Neural progenitor cell (in vitro differentiated cells): ENCODE data around the gene CHMP4B. TPM values are rescaled to one million over a fixed set of nuclear protein-coding genes. Genes with fewer than 3 reads are reported as not detected.

Source experiments
- DNase-seq: peaks from one replicate; pipeline ENCODE4 v3.0.0-alpha.2; 2016; ENCODE audit warnings: low spot score
- H2AFZ ChIP-seq: fragments of 200-600 bp; sonication (generic); replicated peaks from 2 replicates; pipeline ENCODE4 v1.6.1; 2016; ENCODE audit warnings: antibody characterized with exemption
- H3F3A ChIP-seq: fragments of 200-600 bp; sonication (generic); 2 replicates; pipeline ENCODE4 v1.6.1; 2016; ENCODE audit warnings: antibody characterized with exemption, low read depth
- H3K27ac ChIP-seq: fragments of 200-600 bp; sonication (generic); 2 replicates; pipeline ENCODE4 v1.5.1; 2016; ENCODE audit warnings: mild to moderate bottlenecking
- H3K27me3 ChIP-seq: fragments of 200-600 bp; sonication (generic); 2 replicates; pipeline ENCODE4 v1.6.1; 2016; ENCODE audit warnings: mild to moderate bottlenecking, moderate library complexity
- H3K36me3 ChIP-seq: fragments of 200-600 bp; sonication (generic); 2 replicates; pipeline ENCODE4 v1.5.1; 2016
- H3K4me1 ChIP-seq: fragments of 200-600 bp; sonication (generic); 2 replicates; pipeline ENCODE4 v1.6.1; 2016; ENCODE audit warnings: mixed run types
- H3K4me2 ChIP-seq: fragments of 200-600 bp; sonication (generic); 2 replicates; pipeline ENCODE4 v1.6.1; 2016
- H3K4me3 ChIP-seq: fragments of 200-600 bp; sonication (generic); 2 replicates; pipeline ENCODE4 v1.5.1; 2016
- H3K79me2 ChIP-seq: fragments of 200-600 bp; sonication (generic); 2 replicates; pipeline ENCODE4 v1.6.1; 2016; ENCODE audit warnings: low read depth
- H3K9ac ChIP-seq: fragments of 200-600 bp; sonication (generic); 2 replicates; pipeline ENCODE4 v1.6.1; 2016
- H3K9me3 ChIP-seq: fragments of 200-600 bp; sonication (generic); 2 replicates; pipeline ENCODE4 v1.5.1; 2016; ENCODE audit warnings: low read depth
- H4K20me1 ChIP-seq: fragments of 200-600 bp; sonication (generic); 2 replicates; pipeline ENCODE4 v1.6.1; 2016; ENCODE audit warnings: low read depth
- H3K27ac Mint-ChIP-seq: 3 replicates; pipeline ENCODE4 v1.8.0; 2021; ENCODE audit warnings: mixed read lengths
- H3K27me3 Mint-ChIP-seq: 2 replicates; pipeline ENCODE4 v1.8.0; 2022; ENCODE audit warnings: low read depth, mild to moderate bottlenecking, inconsistent platforms, moderate library complexity, mixed read lengths; ENCODE audit not compliant: insufficient read depth
- H3K36me3 Mint-ChIP-seq: 3 replicates; pipeline ENCODE4 v1.8.0; 2021; ENCODE audit warnings: mixed read lengths
- H3K4me1 Mint-ChIP-seq: 3 replicates; pipeline ENCODE4 v1.8.0; 2021; ENCODE audit warnings: mixed read lengths
- H3K4me3 Mint-ChIP-seq: 3 replicates; pipeline ENCODE4 v1.8.0; 2021; ENCODE audit warnings: mild to moderate bottlenecking, moderate library complexity, mixed read lengths
- H3K9me3 Mint-ChIP-seq: 3 replicates; pipeline ENCODE4 v1.8.0; 2020; ENCODE audit warnings: mixed read lengths
- CTCF ChIP-seq: fragments of 200-600 bp; sonication (generic); IDR thresholded peaks from 2 replicates; pipeline ENCODE4 v1.5.1; 2017; ENCODE audit warnings: antibody characterized with exemption, mild to moderate bottlenecking
- EZH2 ChIP-seq: fragments of 200-600 bp; sonication (generic); IDR thresholded peaks from 2 replicates; pipeline ENCODE4 v1.6.1; 2017; ENCODE audit warnings: antibody characterized with exemption, mild to moderate bottlenecking, moderate library complexity
- EZH2phosphoT487 ChIP-seq: fragments of 200-600 bp; sonication (generic); IDR thresholded peaks from 2 replicates; pipeline ENCODE4 v1.6.1; 2017; ENCODE audit warnings: antibody characterized with exemption
- total RNA-seq: library from RNA; depleted of rRNA; stranded (reverse); fragments of >200 nt; gene quantifications from 2 replicates; pipeline ENCODE4 v1.2.3, GENCODE V29; 2015; ENCODE audit warnings: low replicate concordance

Gene CHMP4B
- total RNA-seq, 1 donor from 2014 or later, result 40.7 TPM

- Histone ChIP-seq H2AFZ (no peak overlapping the region), H3K9me3 (no peaks in the 10 kb centered on the region), H3K4me3 (no peak overlapping the region), H3K9ac (no peak overlapping the region), H4K20me1 (no peaks in the 10 kb centered on the region), H3K27me3 (no peaks in the 10 kb centered on the region), H3K79me2 (no peaks in the 10 kb centered on the region), H3F3A (no peaks in the 10 kb centered on the region), H3K27ac (no peak overlapping the region), H3K4me1 (no peaks in the 10 kb centered on the region), H3K36me3 (no peaks in the 10 kb centered on the region), H3K4me2 (no peak overlapping the region)
- no peak for DNase-seq
- no peak overlapping the region for H3K27ac Mint-ChIP-seq
- no peaks in the 10 kb centered on the region for H3K4me1 Mint-ChIP-seq
- H3K4me3 Mint-ChIP-seq, result no peak overlapping the region
- peaks cover 2% of the 10 kb centered on the region for H3K27me3 Mint-ChIP-seq
- TF ChIP-seq EZH2 (no peak), CTCF (no peak), EZH2phosphoT487 (no peak)
- no peaks in the 10 kb centered on the region for H3K36me3 Mint-ChIP-seq
- no peaks in the 10 kb centered on the region for H3K9me3 Mint-ChIP-seq
These were observed 38.7 kb upstream of the CHMP4B start for GRCh38 chr20:33772439-33772838.

GRCh38 chr20:33773412-33774089, 37.6 kb upstream of the CHMP4B start:
- no peaks in the 10 kb centered on the region for H4K20me1 ChIP-seq
- no peaks in the 10 kb centered on the region for H3K9me3 ChIP-seq
- H3K36me3 ChIP-seq, result no peaks in the 10 kb centered on the region
- H3K9ac ChIP-seq, result no peak overlapping the region
- no peak overlapping the region for H3K4me3 ChIP-seq
- no peak overlapping the region for H3K4me2 ChIP-seq
- no peak overlapping the region for H3K4me3 Mint-ChIP-seq
- H3K36me3 Mint-ChIP-seq, result no peaks in the 10 kb centered on the region
- no peaks in the 10 kb centered on the region for H3K27me3 ChIP-seq
- no peak for DNase-seq
- H3K27me3 Mint-ChIP-seq, result peaks cover 2% of the 10 kb centered on the region
- H2AFZ ChIP-seq, result no peak overlapping the region
- H3K4me1 Mint-ChIP-seq, result no peaks in the 10 kb centered on the region
- TF ChIP-seq EZH2phosphoT487 (no peak), CTCF (no peak), EZH2 (no peak)
- no peaks in the 10 kb centered on the region for H3K79me2 ChIP-seq
- H3K27ac ChIP-seq, result no peak overlapping the region
- H3K27ac Mint-ChIP-seq, result no peak overlapping the region
- H3K4me1 ChIP-seq, result no peaks in the 10 kb centered on the region
- no peaks in the 10 kb centered on the region for H3K9me3 Mint-ChIP-seq
- no peaks in the 10 kb centered on the region for H3F3A ChIP-seq

GRCh38 chr20:33777816-33778215, 33.3 kb upstream of the CHMP4B start:
- H3K36me3 ChIP-seq, result no peaks in the 10 kb centered on the region
- no peak overlapping the region for H3K27ac ChIP-seq
- Mint-ChIP-seq H3K27ac (no peak overlapping the region), H3K9me3 (no peaks in the 10 kb centered on the region), H3K36me3 (no peaks in the 10 kb centered on the region), H3K4me3 (no peak overlapping the region), H3K27me3 (no peaks in the 10 kb centered on the region), H3K4me1 (no peaks in the 10 kb centered on the region)
- H4K20me1 ChIP-seq, result no peaks in the 10 kb centered on the region
- no peaks in the 10 kb centered on the region for H3K79me2 ChIP-seq
- H3K27me3 ChIP-seq, result no peaks in the 10 kb centered on the region
- H3K4me2 ChIP-seq, result no peak overlapping the region
- DNase-seq, result no peak
- no peak overlapping the region for H3K9ac ChIP-seq
- no peaks in the 10 kb centered on the region for H3K4me1 ChIP-seq
- TF ChIP-seq CTCF, result no peak
- H3F3A ChIP-seq, result no peaks in the 10 kb centered on the region
- H3K9me3 ChIP-seq, result no peaks in the 10 kb centered on the region
- no peak overlapping the region for H2AFZ ChIP-seq
- no peak overlapping the region for H3K4me3 ChIP-seq
